Measurements from ENCODE around the gene LINGO4.

DNA sequence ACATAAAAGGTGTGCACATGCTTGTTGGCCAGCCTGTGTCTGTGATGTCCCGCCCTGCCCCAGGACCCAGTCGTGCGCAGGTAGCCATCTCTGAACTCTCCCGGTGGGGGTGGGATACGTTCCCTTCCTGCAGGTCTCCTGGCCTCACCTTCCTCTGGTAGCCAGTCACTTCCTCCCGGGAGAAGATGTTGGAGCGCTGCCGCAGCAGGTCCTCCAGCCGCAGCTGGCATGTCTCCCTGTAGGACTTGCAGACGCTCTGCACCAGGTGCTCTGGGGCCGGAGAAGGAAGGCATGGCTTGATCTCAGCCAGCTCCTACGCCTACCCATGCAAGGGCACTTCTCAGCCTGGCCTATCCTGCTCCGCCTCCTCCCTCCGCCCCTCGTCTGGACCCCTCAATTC lies 9.2 kb upstream of the LINGO4 start:
- TF ChIP-seq POLR2A (IDR thresholded peaks at IDR 0.05), result no peak
- TF ChIP-seq, protein P1, sequence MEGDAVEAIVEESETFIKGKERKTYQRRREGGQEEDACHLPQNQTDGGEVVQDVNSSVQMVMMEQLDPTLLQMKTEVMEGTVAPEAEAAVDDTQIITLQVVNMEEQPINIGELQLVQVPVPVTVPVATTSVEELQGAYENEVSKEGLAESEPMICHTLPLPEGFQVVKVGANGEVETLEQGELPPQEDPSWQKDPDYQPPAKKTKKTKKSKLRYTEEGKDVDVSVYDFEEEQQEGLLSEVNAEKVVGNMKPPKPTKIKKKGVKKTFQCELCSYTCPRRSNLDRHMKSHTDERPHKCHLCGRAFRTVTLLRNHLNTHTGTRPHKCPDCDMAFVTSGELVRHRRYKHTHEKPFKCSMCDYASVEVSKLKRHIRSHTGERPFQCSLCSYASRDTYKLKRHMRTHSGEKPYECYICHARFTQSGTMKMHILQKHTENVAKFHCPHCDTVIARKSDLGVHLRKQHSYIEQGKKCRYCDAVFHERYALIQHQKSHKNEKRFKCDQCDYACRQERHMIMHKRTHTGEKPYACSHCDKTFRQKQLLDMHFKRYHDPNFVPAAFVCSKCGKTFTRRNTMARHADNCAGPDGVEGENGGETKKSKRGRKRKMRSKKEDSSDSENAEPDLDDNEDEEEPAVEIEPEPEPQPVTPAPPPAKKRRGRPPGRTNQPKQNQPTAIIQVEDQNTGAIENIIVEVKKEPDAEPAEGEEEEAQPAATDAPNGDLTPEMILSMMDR (IDR thresholded peaks at IDR 0.05), result no peak
